ENCODE results near the gene NDUFA6.
A peak's percentile ranks its signal among the peaks of the same experiment; 100 is the strongest.

DNA sequence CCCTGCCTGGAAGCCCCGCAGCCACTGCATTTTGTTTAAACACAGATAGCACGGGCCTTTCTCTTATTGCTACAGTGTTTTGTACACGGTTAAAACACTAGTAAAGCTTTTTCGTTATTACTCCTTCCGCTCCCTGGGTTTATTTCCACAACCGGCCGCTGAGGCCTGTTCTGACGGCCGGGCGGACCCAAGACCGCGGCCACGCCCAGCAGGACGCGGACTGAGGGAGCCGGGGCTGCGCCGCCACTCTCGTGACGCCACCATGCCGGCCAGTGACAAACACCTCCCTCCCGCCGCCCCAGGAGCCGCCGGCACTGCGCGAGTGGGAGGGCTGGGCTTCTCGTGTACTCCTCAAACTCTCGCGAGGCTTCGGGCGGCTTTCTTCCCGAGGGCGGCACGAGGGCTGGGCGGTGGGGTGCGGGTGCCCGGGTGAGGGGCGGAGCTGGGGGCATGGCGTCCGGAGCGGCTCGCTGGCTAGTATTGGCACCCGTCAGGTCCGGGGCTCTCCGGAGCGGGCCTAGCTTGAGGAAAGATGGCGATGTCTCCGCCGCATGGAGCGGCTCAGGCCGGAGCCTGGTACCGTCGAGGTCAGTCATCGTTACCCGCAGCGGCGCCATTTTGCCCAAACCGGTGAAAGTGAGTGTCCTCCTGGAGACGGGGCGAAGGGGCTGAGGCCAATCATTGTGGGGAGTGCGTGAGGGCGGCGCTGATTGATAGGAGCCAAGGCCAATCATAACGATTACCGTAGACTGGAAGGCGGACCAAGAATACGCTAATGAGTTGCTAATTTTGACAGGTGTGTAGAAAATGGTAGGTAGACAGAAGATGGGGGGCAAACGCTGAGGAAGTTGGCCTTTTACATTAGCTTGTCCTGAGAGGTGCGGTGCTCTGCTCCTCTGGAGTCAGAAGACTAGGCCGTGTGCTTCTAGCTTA is 11.0 kb downstream of the NDUFA6 start, which contains the start of gene SMDT1:
- TF ChIP-seq, protein P1, sequence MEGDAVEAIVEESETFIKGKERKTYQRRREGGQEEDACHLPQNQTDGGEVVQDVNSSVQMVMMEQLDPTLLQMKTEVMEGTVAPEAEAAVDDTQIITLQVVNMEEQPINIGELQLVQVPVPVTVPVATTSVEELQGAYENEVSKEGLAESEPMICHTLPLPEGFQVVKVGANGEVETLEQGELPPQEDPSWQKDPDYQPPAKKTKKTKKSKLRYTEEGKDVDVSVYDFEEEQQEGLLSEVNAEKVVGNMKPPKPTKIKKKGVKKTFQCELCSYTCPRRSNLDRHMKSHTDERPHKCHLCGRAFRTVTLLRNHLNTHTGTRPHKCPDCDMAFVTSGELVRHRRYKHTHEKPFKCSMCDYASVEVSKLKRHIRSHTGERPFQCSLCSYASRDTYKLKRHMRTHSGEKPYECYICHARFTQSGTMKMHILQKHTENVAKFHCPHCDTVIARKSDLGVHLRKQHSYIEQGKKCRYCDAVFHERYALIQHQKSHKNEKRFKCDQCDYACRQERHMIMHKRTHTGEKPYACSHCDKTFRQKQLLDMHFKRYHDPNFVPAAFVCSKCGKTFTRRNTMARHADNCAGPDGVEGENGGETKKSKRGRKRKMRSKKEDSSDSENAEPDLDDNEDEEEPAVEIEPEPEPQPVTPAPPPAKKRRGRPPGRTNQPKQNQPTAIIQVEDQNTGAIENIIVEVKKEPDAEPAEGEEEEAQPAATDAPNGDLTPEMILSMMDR (IDR thresholded peaks at IDR 0.05 in 8 of 11, conservative IDR thresholded peaks at IDR 0.05 in 3 of 11), result peak in 5 of 11 experiments; percentile 22 to 58 (median 34)
- TF ChIP-seq POLR2A (IDR thresholded peaks at IDR 0.05) (peak; percentile 61 to 86 (median 79)), POLR2AphosphoS5 (IDR thresholded peaks at IDR 0.05) (peak; percentile 98 to 99 (median 98))

All from spleen (tissue), 7 donors.